HCT116 (cell line): Measurements from ENCODE around the gene IGFBP2.

Experiments
- CTCF ChIP-seq, 3 experiments: fragments of 200-600 bp in 1 of 3; sonication (generic) in 1 of 3; IDR thresholded peaks in 2 of 3; conservative IDR thresholded peaks in 1 of 3; 2 replicates each; pipeline ENCODE4 v1.5.1; 2012 to 2017; ENCODE audit warnings: low read depth in 2 of 3, low read length in 2 of 3, antibody characterized with exemption in 1 of 3, borderline replicate concordance in 1 of 3, control low read depth in 1 of 3, mild to moderate bottlenecking in 1 of 3, mixed read lengths in 1 of 3, mixed run types in 1 of 3, moderate library complexity in 1 of 3; ENCODE audit not compliant: insufficient read depth in 1 of 3
- POLR2A ChIP-seq: IDR thresholded peaks from 2 replicates; pipeline ENCODE4 v1.7.0; 2011; ENCODE audit warnings: borderline replicate concordance; ENCODE audit not compliant: insufficient read depth, insufficient read length; ENCODE audit errors: extremely low read depth
- RAD21 ChIP-seq: IDR thresholded peaks from 2 replicates; pipeline ENCODE4 v1.6.1; 2012; ENCODE audit warnings: low read depth, mild to moderate bottlenecking
- YY1 ChIP-seq: IDR thresholded peaks from 2 replicates; pipeline ENCODE4 v1.6.1; 2011; ENCODE audit warnings: low read length, low read depth, moderate library complexity, mild to moderate bottlenecking; ENCODE audit not compliant: insufficient replicate concordance; ENCODE audit errors: extremely low read depth

DNA sequence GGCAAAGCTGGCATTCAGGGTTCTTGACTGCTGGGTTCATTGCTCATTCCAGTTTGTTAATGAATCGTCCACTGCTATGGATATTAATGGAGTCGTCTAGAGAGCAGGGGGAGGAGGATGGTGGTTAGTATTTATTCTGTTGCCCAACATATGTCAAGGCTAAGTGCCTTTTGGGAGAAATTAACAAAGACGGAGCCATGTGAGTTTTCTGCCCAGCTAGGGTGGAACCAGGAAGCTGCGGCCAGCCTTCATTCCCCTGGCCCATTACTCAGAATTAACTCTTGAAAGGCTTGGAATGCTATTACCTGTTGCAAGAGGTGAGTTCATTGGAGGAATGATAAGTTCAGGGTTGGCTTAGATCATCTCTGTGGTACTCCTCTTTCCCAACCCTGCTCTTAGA lies 19.3 kb downstream of the IGFBP2 start:
- TF ChIP-seq CTCF (IDR thresholded peaks at IDR 0.05 in 2 of 3, conservative IDR thresholded peaks at IDR 0.05 in 1 of 3; ENCODE audit: borderline replicate concordance in 1 of 3, insufficient read depth in 1 of 3, low read depth in 2 of 3, low read length in 2 of 3): no peak
- no peak for TF ChIP-seq POLR2A
- no peak for TF ChIP-seq RAD21
- no peak for TF ChIP-seq YY1
